ENCODE results near the gene TYRO3.

- no peak for TF ChIP-seq CTCF (IDR thresholded peaks at IDR 0.05)
- TF ChIP-seq POLR2A (IDR thresholded peaks at IDR 0.05) = no peak
Measured at GRCh38 chr15:41567862-41568261, 8.8 kb downstream of the TYRO3 start.

All from testis (tissue), 2 donors.